RWPE1 (cell line): ENCODE measurements around the gene ACRV1.

Experiments
- CTCF ChIA-PET: fragments of 350-600 bp; sonication (Branson Sonifier 250); formaldehyde crosslinking; extraction: SDS; loops from one replicate; lab custom pipeline; 2021; lab: Yijun Ruan, JAX
- POLR2A ChIA-PET: fragments of 400-600 bp; formaldehyde crosslinking; extraction: SDS; loops from one replicate; lab custom pipeline; 2020; ENCODE audit warnings: antibody characterized with exemption; ENCODE audit not compliant: low non-redundant PET; lab: Yijun Ruan, JAX
- DNase-seq: peaks from one replicate; pipeline ENCODE4 v3.0.0; 2012; ENCODE audit warnings: low spot score
- H3K27ac ChIP-seq: fragments of 450-650 bp; 2 replicates; pipeline ENCODE4 v1.5.1; 2017
- CTCF ChIP-seq: fragments of 450-650 bp; conservative IDR thresholded peaks from 2 replicates; pipeline ENCODE4 v1.5.1; 2017; ENCODE audit warnings: low read depth, mild to moderate bottlenecking

The ACRV1 gene

GRCh38 chr11:125694951-125695350 is 14.3 kb upstream of the ACRV1 start:
- DNase-seq: no peak
- POLR2A ChIA-PET: no interaction called here
- CTCF ChIA-PET: no interaction called here
- H3K27ac ChIP-seq: no peak overlapping the region
- no peak for TF ChIP-seq CTCF

GRCh38 chr11:125692887-125693286 is 12.2 kb upstream of the ACRV1 start:
- ChIA-PET POLR2A (no interaction called here), CTCF (no interaction called here)
- no peak for DNase-seq
- no peak for TF ChIP-seq CTCF
- no peak overlapping the region for H3K27ac ChIP-seq

- no peak overlapping the region for H3K27ac ChIP-seq
- POLR2A ChIA-PET: no interaction called here
- TF ChIP-seq CTCF: no peak
- CTCF ChIA-PET: no interaction called here
- DNase-seq: no peak
These were observed 9.4 kb upstream of the ACRV1 start for GRCh38 chr11:125690006-125690405.

GRCh38 chr11:125689274-125689859 is 8.7 kb upstream of the ACRV1 start:
- TF ChIP-seq CTCF: no peak
- ChIA-PET POLR2A (no interaction called here), CTCF (interaction anchor here (0.6 kb wide), 1 partner anchor 883 kb away, joined by 3 read pairs; no protein-coding TSS in a partner anchor)
- H3K27ac ChIP-seq: no peak overlapping the region
- no peak for DNase-seq

GRCh38 chr11:125688632-125689031 is 8.0 kb upstream of the ACRV1 start:
- ChIA-PET CTCF (interaction anchor here (0.6 kb wide), 3 partner anchors 382 to 1286 kb away, joined by 3 read pairs; no protein-coding TSS in a partner anchor), POLR2A (no interaction called here)

GRCh38 chr11:125688066-125688465 is 7.4 kb upstream of the ACRV1 start:
- no peak overlapping the region for H3K27ac ChIP-seq
- no peak for TF ChIP-seq CTCF
- no peak for DNase-seq
- ChIA-PET CTCF (interaction anchor here (0.6 kb wide), 1 partner anchor 1285 kb away, joined by 3 read pairs; no protein-coding TSS in a partner anchor), POLR2A (no interaction called here)

More at GRCh38 chr11:125688632-125689031, 8.0 kb upstream of the ACRV1 start:
- no peak overlapping the region for H3K27ac ChIP-seq
- no peak for DNase-seq
- TF ChIP-seq CTCF: no peak
